SKM-1 (cell line): ENCODE results near the gene KCNQ5.

Experiments used
- DNase-seq: peaks from one replicate; lab custom pipeline; 2025; ENCODE audit not compliant: unreplicated experiment; lab: John Stamatoyannopoulos, UW

The KCNQ5 gene

DNA sequence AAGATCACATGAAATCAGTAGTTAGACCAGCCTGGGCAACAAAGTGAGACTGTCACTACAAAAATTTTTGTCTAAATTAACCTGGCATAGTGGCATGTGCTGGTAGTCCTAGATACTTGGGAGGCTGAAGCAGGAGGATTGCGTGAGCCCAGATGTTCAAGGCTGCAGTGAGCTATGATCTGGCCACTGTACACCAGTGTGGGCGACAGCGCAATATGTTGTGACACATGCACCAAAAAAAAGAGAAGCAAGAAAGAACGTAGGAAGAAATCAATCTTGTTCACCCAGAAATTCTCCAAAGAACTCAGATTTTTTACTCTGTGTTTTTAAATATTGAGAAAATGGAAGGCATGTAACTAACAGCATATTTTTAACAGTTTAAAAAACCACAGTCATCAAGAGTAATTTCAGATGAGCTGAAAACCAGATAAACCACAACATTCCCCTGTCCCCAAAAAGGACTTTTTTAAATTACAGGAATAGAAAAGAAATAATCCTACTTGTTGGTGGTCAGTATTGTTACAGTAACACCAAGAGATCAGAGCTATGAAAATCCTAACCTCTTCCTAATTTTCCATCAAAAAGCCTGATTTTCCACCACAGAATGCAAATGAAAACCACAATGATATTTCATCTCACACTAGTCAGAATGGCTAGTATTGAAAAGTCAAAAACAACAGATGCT, 363.3 kb downstream of the KCNQ5 start:
- no peak for DNase-seq

GRCh38 chr6:72987301-72987700, 365.4 kb downstream of the KCNQ5 start:
- DNase-seq = no peak

GRCh38 chr6:72999995-73000394, 378.1 kb downstream of the KCNQ5 start:
- no peak for DNase-seq

DNA sequence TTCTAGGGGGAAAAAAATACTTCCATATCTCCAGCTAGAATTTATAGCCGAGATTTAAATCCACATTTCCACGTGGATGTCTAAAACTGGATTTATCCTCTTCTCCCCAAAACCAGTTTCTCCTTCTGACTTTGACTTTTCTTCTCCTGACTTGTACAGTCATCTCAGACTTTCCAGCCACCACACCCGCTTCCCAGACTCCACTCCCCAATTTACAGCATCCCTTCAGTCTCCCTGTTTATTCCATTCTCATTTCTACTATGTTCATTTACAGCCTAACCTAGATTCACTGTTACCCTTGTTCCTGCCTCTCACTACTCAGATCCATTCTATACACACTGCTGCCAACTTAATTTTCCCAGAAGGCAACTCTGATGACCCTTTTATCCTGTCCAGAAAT, 378.6 kb downstream of the KCNQ5 start:
- no peak for DNase-seq

- DNase-seq = no peak
Observed at GRCh38 chr6:73002588-73002987, 380.7 kb downstream of the KCNQ5 start.

- DNase-seq = no peak
Observed at GRCh38 chr6:73003302-73003701, 381.4 kb downstream of the KCNQ5 start.

- DNase-seq = no peak
Observed at GRCh38 chr6:73004231-73004630, 382.4 kb downstream of the KCNQ5 start.

GRCh38 chr6:73004861-73005260, 383.0 kb downstream of the KCNQ5 start:
- DNase-seq = no peak

- no peak for DNase-seq
Observed at GRCh38 chr6:73006146-73006545, 384.3 kb downstream of the KCNQ5 start.

DNA sequence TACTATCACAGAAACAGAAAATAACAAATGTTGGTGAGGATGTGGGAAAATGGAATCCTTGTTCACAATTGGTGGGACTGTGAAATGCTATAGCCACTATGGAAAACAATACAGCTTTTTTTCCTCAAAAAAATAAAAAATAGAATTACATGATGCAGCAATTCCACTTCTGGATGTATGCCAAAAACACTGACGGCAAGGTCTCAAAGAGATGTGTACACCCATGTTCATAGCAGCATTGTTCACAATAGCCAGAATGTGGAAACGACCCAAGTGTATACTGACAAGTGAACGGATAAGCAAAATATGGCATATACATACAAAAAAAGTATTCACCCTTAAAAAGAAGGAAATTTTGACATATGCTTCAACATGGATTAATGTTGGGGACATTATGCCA, 390.1 kb downstream of the KCNQ5 start:
- DNase-seq = no peak

GRCh38 chr6:73017476-73017875, 395.6 kb downstream of the KCNQ5 start:
- no peak for DNase-seq

- DNase-seq = no peak
Observed at GRCh38 chr6:73024598-73024997, 402.7 kb downstream of the KCNQ5 start.

- no peak for DNase-seq
Observed at GRCh38 chr6:73027691-73028090, 405.8 kb downstream of the KCNQ5 start.

DNA sequence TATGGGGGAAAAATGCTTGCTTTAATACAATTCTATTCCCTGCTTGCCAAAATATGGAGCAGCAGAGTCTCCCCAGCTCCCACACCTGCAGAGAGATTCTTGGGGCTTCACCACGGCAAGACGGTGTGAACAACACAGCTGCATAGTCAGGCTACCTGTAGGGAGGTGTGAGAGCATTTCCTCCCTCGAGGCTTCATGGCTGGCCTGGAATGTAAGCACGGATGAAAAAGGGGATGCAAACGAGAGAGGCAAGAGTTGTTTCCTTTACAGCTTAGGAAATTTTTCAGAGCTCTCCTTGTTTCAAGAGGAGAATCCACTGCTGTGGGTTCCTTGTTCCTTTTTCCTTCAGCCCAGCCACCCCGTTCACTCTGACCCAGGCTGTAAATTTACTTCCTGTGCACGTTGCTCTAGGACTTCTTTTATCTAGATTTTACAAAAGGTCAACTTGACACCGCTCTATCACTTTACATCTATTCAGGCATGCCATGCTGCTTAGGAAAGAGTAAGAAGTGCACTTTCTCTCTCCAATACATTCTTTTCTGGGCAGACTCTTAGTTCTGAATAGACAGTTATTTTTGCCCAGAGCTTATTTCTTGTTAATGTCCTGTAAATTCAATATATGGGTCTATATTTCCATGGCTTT, 406.4 kb downstream of the KCNQ5 start:
- DNase-seq = no peak

- DNase-seq = no peak
Observed at GRCh38 chr6:73028893-73029450, 407.1 kb downstream of the KCNQ5 start.

DNA sequence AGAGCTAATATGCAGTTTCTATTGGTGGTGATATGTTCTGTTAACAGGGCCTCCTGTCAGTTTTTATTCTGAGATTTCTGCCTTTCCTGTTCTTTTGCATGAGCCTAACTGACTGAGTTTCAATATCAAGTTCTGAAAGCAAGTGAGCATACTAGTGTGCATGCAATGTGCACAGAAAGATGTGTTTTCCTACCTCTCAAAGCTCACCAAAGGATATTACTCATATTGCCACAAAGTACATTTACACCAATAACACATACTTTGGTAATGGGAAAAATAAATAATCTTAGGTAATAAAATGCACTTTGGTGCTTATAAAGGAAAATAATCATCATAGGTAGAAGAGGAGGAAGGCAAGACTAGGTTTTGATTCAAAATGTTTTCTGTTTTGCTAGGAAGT, 408.4 kb downstream of the KCNQ5 start:
- DNase-seq = no peak

- no peak for DNase-seq
Observed at GRCh38 chr6:73030791-73031782, 409.2 kb downstream of the KCNQ5 start.

DNA sequence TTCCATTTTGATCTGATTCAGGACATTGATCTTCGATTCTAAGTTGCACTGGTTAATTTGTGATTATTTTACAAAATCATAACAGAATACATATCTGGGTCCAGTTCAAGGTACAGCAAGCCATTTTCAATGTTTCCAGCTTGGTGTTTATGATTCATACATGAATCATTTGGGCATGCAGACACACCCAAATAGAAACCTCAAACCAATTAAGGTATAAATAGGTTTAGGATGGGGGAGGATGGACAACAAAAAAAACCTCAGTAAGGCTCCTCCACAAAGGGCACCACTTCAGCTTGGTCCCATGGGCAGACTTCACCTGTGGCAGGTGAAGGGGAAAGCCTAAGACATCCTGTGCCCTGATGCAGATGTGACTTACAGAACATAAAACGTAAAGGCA, 410.7 kb downstream of the KCNQ5 start:
- no peak for DNase-seq

DNA sequence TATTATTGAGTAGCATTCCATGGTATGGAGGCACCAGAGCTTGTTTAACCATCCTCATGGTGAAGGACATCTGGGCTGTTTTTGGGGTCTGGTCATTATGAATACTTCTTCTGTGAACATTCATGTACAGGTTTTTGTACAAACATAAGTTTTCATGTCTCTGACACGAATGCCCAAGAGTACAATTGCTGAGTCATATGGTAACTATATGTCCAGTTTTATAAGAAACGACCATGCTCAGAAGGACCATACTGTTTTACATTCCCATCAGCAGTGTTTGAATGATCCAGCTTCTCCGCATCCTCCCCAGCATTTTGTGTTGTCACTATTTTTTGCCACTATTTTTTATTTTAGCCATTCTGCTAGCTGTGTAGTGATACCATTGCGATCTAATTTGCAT, 414.8 kb downstream of the KCNQ5 start:
- DNase-seq = no peak

GRCh38 chr6:73041051-73041450, 419.2 kb downstream of the KCNQ5 start:
- no peak for DNase-seq

DNA sequence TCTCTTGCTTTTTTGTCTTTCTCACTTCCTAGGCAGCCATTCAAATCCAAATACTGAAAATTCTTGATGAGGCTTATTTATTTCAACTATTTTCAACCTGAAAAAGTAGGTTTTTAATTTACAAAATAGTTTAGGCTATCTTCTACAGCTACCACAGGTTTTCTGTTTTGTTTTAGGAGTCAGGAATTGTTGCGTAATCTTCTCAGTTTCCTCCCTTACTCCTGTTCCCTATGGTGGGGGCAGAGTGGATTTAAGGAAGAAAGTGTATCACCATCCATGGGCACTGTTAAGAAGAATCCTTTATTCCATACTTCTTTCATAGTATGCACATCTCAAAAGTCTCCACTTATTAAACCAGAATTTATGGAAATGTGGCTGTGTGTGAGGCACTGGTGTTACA, 421.0 kb downstream of the KCNQ5 start:
- no peak for DNase-seq
